Cardiac fibroblast (primary cell): ENCODE measurements around the gene RTL5.

ENCODE experiments used
- DNase-seq, 2 donors: peaks; one replicate each; pipeline versions ENCODE4 v3.0.0 to v3.0.0-alpha.2; 2010; ENCODE audit warnings: low read depth in 2 of 2
- H3K4me3 ChIP-seq, 2 donors: replicated peaks in 1 of 2; 1 replicate in 1 of 2; 2 replicates in 1 of 2; pipeline ENCODE4 v1.5.1; 2011; ENCODE audit warnings: low read depth in 2 of 2, low read length in 2 of 2, mild to moderate bottlenecking in 2 of 2, moderate library complexity in 1 of 2
- CTCF ChIP-seq: IDR thresholded peaks from one replicate; pipeline ENCODE4 v1.5.1; 2011; ENCODE audit warnings: low read depth, mild to moderate bottlenecking, low read length, inconsistent platforms

Gene RTL5

GRCh38 chrX:72126048-72126415 lies 5.7 kb downstream of the RTL5 start:
- TF ChIP-seq CTCF, result no peak

GRCh38 chrX:72125331-72126047 lies 6.2 kb downstream of the RTL5 start:
- no peak overlapping the region for H3K4me3 ChIP-seq
- DNase-seq, result no peak
- no peak for TF ChIP-seq CTCF

More at GRCh38 chrX:72126048-72126415, 5.7 kb downstream of the RTL5 start:
- H3K4me3 ChIP-seq, result no peak overlapping the region
- DNase-seq, result peak; percentile 14 to 33

GRCh38 chrX:72124540-72125201 lies 7.0 kb downstream of the RTL5 start:
- TF ChIP-seq CTCF, result no peak
- no peak for DNase-seq
- H3K4me3 ChIP-seq, result no peak overlapping the region

GRCh38 chrX:72123471-72124185 lies 8.1 kb downstream of the RTL5 start:
- DNase-seq, result peak; percentile 34 to 69
- TF ChIP-seq CTCF, result no peak

GRCh38 chrX:72122621-72123337 lies 8.9 kb downstream of the RTL5 start:
- H3K4me3 ChIP-seq, result no peak overlapping the region
- no peak for TF ChIP-seq CTCF
- DNase-seq, result no peak

More at GRCh38 chrX:72123471-72124185, 8.1 kb downstream of the RTL5 start:
- H3K4me3 ChIP-seq, result no peak overlapping the region

GRCh38 chrX:72121383-72121782 lies 10.3 kb downstream of the RTL5 start:
- H3K4me3 ChIP-seq, result no peak overlapping the region
- peak; percentile 66 to 74 for DNase-seq

More at GRCh38 chrX:72121383-72121782, 10.3 kb downstream of the RTL5 start:
- no peak for TF ChIP-seq CTCF
